ENCODE measurements around the gene ARHGAP23.
"Not testable (repeated sequence)": the region's sequence is repeated elsewhere in the genome, so short reads cannot be mapped to it uniquely, and the experiment has no call there.

GRCh38 chr17:38499230-38499629 is 71.0 kb downstream of the ARHGAP23 start:
- TF ChIP-seq CTCF (conservative IDR thresholded peaks at IDR 0.05 in 1 of 2, IDR thresholded peaks at IDR 0.05 in 1 of 2; ENCODE audit: extremely low read depth in 1 of 2, insufficient read depth in 1 of 2, low read depth in 1 of 2, low read length in 2 of 2); EZH2 (IDR thresholded peaks at IDR 0.05; ENCODE audit: borderline replicate concordance, low read length): not testable (repeated sequence)

Data from mammary epithelial cell (primary cell).